Activated T-helper 9 cell treated with anti-CD3 and anti-CD28 coated beads, Interleukin-2, amount 50 U/mL, for 16 hours (primary cell): ENCODE data around the gene BICC1.

ENCODE experiments used
- DNase-seq: peaks from one replicate; pipeline ENCODE4 v3.0.0-alpha.2; 2020; ENCODE audit warnings: low read depth

The BICC1 gene

GRCh38 chr10:58599927-58600553 is 87.4 kb downstream of the BICC1 start:
- DNase-seq: no peak

- DNase-seq: no peak
These were observed 95.7 kb downstream of the BICC1 start for GRCh38 chr10:58608351-58608750.

GRCh38 chr10:58608826-58609531 is 96.3 kb downstream of the BICC1 start:
- DNase-seq: no peak

GRCh38 chr10:58609532-58610150 is 97.0 kb downstream of the BICC1 start:
- DNase-seq: no peak

GRCh38 chr10:58615237-58615935 is 102.7 kb downstream of the BICC1 start:
- no peak for DNase-seq

- DNase-seq: no peak
These were observed 105.5 kb downstream of the BICC1 start for GRCh38 chr10:58618158-58618676.

GRCh38 chr10:58621379-58622077 is 108.9 kb downstream of the BICC1 start:
- no peak for DNase-seq

GRCh38 chr10:58622246-58622645 is 109.6 kb downstream of the BICC1 start:
- DNase-seq: no peak

- DNase-seq: no peak
These were observed 112.4 kb downstream of the BICC1 start for GRCh38 chr10:58625070-58625469.

GRCh38 chr10:58627392-58627791 is 114.7 kb downstream of the BICC1 start:
- DNase-seq: no peak

- no peak for DNase-seq
These were observed 119.0 kb downstream of the BICC1 start for GRCh38 chr10:58631715-58632114.

- no peak for DNase-seq
These were observed 119.5 kb downstream of the BICC1 start for GRCh38 chr10:58632216-58632615.

GRCh38 chr10:58637352-58637751 is 124.7 kb downstream of the BICC1 start:
- DNase-seq: no peak

- DNase-seq: no peak
These were observed 125.7 kb downstream of the BICC1 start for GRCh38 chr10:58638388-58638787.

- DNase-seq: no peak
These were observed 128.4 kb downstream of the BICC1 start for GRCh38 chr10:58641095-58641531.

GRCh38 chr10:58641708-58642107 is 129.0 kb downstream of the BICC1 start:
- DNase-seq: no peak

GRCh38 chr10:58642283-58642682 is 129.6 kb downstream of the BICC1 start:
- DNase-seq: no peak

GRCh38 chr10:58642916-58643428 is 130.3 kb downstream of the BICC1 start:
- DNase-seq: no peak

- no peak for DNase-seq
These were observed 131.6 kb downstream of the BICC1 start for GRCh38 chr10:58644311-58644710.

- no peak for DNase-seq
These were observed 132.9 kb downstream of the BICC1 start for GRCh38 chr10:58645416-58646146.
